H9 (cell line): ENCODE measurements around the gene ROBO1. TPM values are rescaled to one million over a fixed set of nuclear protein-coding genes. Genes with fewer than 3 reads are reported as not detected.

Source experiments
- DNase-seq: peaks from one replicate; pipeline ENCODE4 v3.0.0-alpha.2; 2017
- H2AFZ ChIP-seq: one replicate; pipeline ENCODE4 v1.6.1; 2013; ENCODE audit warnings: mild to moderate bottlenecking, low read length, control low read depth, moderate library complexity
- H2AK5ac ChIP-seq: 2 replicates; pipeline ENCODE4 v1.6.1; 2013; ENCODE audit warnings: low read length, control low read depth, mixed read lengths; ENCODE audit not compliant: insufficient read length
- H2BK120ac ChIP-seq: one replicate; pipeline ENCODE4 v1.6.1; 2013; ENCODE audit warnings: low read depth, mild to moderate bottlenecking, low read length, control low read depth, inconsistent platforms; ENCODE audit not compliant: poor library complexity, severe bottlenecking
- H2BK12ac ChIP-seq: 2 replicates; pipeline ENCODE4 v1.6.1; 2013; ENCODE audit warnings: low read length, control low read depth, mixed read lengths, low read depth; ENCODE audit not compliant: insufficient read length
- H2BK15ac ChIP-seq: 2 replicates; pipeline ENCODE4 v1.6.1; 2013; ENCODE audit warnings: low read depth, low read length, control low read depth
- H2BK20ac ChIP-seq: one replicate; pipeline ENCODE4 v1.6.1; 2013; ENCODE audit warnings: low read depth, mild to moderate bottlenecking, low read length, control low read depth, inconsistent platforms; ENCODE audit not compliant: poor library complexity, severe bottlenecking
- H2BK5ac ChIP-seq: 2 replicates; pipeline ENCODE4 v1.6.1; 2013; ENCODE audit warnings: low read length, control low read depth, mixed read lengths; ENCODE audit not compliant: insufficient read length
- H3K14ac ChIP-seq: 2 replicates; pipeline ENCODE4 v1.6.1; 2013; ENCODE audit warnings: low read length, control low read depth; ENCODE audit not compliant: insufficient read depth
- H3K18ac ChIP-seq: 2 replicates; pipeline ENCODE4 v1.6.1; 2013; ENCODE audit warnings: low read depth, mild to moderate bottlenecking, mixed read lengths, low read length, control low read depth; ENCODE audit not compliant: insufficient read length
- H3K23ac ChIP-seq: 2 replicates; pipeline ENCODE4 v1.6.1; 2013; ENCODE audit warnings: low read length, control low read depth, mixed read lengths, low read depth; ENCODE audit not compliant: insufficient read length
- H3K23me2 ChIP-seq: 2 replicates; pipeline ENCODE4 v1.6.1; 2013; ENCODE audit warnings: low read depth, mild to moderate bottlenecking, mixed read lengths, low read length, control low read depth; ENCODE audit not compliant: insufficient read length, poor library complexity, severe bottlenecking
- H3K27ac ChIP-seq: 2 replicates; pipeline ENCODE4 v1.5.1; 2013; ENCODE audit warnings: low read length, control low read depth, mixed read lengths, low read depth; ENCODE audit not compliant: insufficient read length
- H3K27me3 ChIP-seq: 2 replicates; pipeline ENCODE4 v1.6.1; 2013; ENCODE audit warnings: low read length, control low read depth, inconsistent platforms; ENCODE audit not compliant: insufficient read depth
- H3K4ac ChIP-seq: 2 replicates; pipeline ENCODE4 v1.6.1; 2013; ENCODE audit warnings: low read depth, mild to moderate bottlenecking, control low read depth, inconsistent platforms, low read length, moderate library complexity
- H3K4me1 ChIP-seq: 2 replicates; pipeline ENCODE4 v1.6.1; 2013; ENCODE audit warnings: low read length, control low read depth, inconsistent platforms; ENCODE audit not compliant: insufficient read depth
- H3K4me2 ChIP-seq: 2 replicates; pipeline ENCODE4 v1.6.1; 2013; ENCODE audit warnings: low read length, control low read depth, mixed read lengths; ENCODE audit not compliant: insufficient read length, insufficient read depth
- H3K56ac ChIP-seq: 2 replicates; pipeline ENCODE4 v1.6.1; 2013; ENCODE audit warnings: low read depth, mild to moderate bottlenecking, mixed read lengths, low read length, control low read depth; ENCODE audit not compliant: insufficient read length
- H3K79me1 ChIP-seq: 2 replicates; pipeline ENCODE4 v1.6.1; 2013; ENCODE audit warnings: low read depth, mild to moderate bottlenecking, moderate library complexity, low read length, control low read depth, inconsistent platforms; ENCODE audit not compliant: insufficient read depth, poor library complexity, severe bottlenecking
- H3K79me2 ChIP-seq: 2 replicates; pipeline ENCODE4 v1.6.1; 2013; ENCODE audit warnings: low read length, control low read depth, inconsistent platforms; ENCODE audit not compliant: insufficient read depth
- H3K9ac ChIP-seq: 2 replicates; pipeline ENCODE4 v1.6.1; 2013; ENCODE audit warnings: low read length, control low read depth, mixed read lengths; ENCODE audit not compliant: insufficient read length; ENCODE audit errors: extremely low read depth
- H3K9me3 ChIP-seq: one replicate; pipeline ENCODE4 v1.6.1; 2013; ENCODE audit warnings: low read depth, low read length, inconsistent platforms; ENCODE audit not compliant: control insufficient read depth
- H3T11ph ChIP-seq: one replicate; pipeline ENCODE4 v1.6.1; 2013; ENCODE audit warnings: mild to moderate bottlenecking, low read length, control low read depth, inconsistent platforms
- H4K20me1 ChIP-seq: one replicate; pipeline ENCODE4 v1.6.1; 2013; ENCODE audit not compliant: control insufficient read depth, insufficient read length, insufficient read depth
- H4K5ac ChIP-seq: 2 replicates; pipeline ENCODE4 v1.6.1; 2013; ENCODE audit warnings: low read depth, mild to moderate bottlenecking, mixed read lengths, low read length, control low read depth; ENCODE audit not compliant: insufficient read length
- H4K8ac ChIP-seq: replicated peaks from 2 replicates; pipeline ENCODE4 v1.6.1; 2013; ENCODE audit warnings: low read length, control low read depth, mixed read lengths, low read depth; ENCODE audit not compliant: insufficient read length
- H4K91ac ChIP-seq: 2 replicates; pipeline ENCODE4 v1.6.1; 2013; ENCODE audit warnings: low read depth, mild to moderate bottlenecking, moderate library complexity, mixed read lengths, low read length, control low read depth; ENCODE audit not compliant: insufficient read length
- H3K27ac Mint-ChIP-seq, 3 experiments: 2 replicates in 2 of 3; 3 replicates in 1 of 3; pipeline ENCODE4 v1.8.0; 2020 to 2021; ENCODE audit warnings: mixed read lengths in 3 of 3, mild to moderate bottlenecking in 1 of 3, moderate library complexity in 1 of 3
- H3K27me3 Mint-ChIP-seq: 2 replicates; pipeline ENCODE4 v1.8.0; 2021; ENCODE audit warnings: low read depth, mild to moderate bottlenecking, moderate library complexity, mixed read lengths
- H3K36me3 Mint-ChIP-seq, 3 experiments: 2 replicates in 2 of 3; 3 replicates in 1 of 3; pipeline ENCODE4 v1.8.0; 2020 to 2021; ENCODE audit warnings: low read depth in 3 of 3, mixed read lengths in 3 of 3; ENCODE audit not compliant: insufficient read depth in 1 of 3
- H3K4me1 Mint-ChIP-seq, 2 experiments: 2 replicates each; pipeline ENCODE4 v1.8.0; 2020; ENCODE audit warnings: mixed read lengths in 2 of 2
- H3K4me3 Mint-ChIP-seq, 2 experiments: 2 replicates in 1 of 2; 3 replicates in 1 of 2; pipeline ENCODE4 v1.8.0; 2020 to 2021; ENCODE audit warnings: mild to moderate bottlenecking in 2 of 2, mixed read lengths in 2 of 2, moderate library complexity in 1 of 2
- H3K9me3 Mint-ChIP-seq, 2 experiments: 2 replicates in 1 of 2; 3 replicates in 1 of 2; pipeline ENCODE4 v1.8.0; 2020; ENCODE audit warnings: mild to moderate bottlenecking in 2 of 2, mixed read lengths in 2 of 2, moderate library complexity in 1 of 2
- total RNA-seq: library from RNA; stranded (reverse); gene quantifications from 2 replicates; pipeline ENCODE4 v1.2.1, GENCODE V29; 2021
- TF ChIP-seq, protein P1 (sequence below): fragments of 200-600 bp; sonication (generic); conservative IDR thresholded peaks from 3 replicates; pipeline ENCODE4 v1.8.0; 2021; ENCODE audit warnings: antibody characterized with exemption, mild to moderate bottlenecking

ROBO1 gene
- total RNA-seq, 1 experiment from 2014 or later: 62.7 TPM

- Mint-ChIP-seq H3K4me1 (peaks cover 0 to 3% of the 10 kb centered on the region in 2 experiments; a peak in 1 of 4 replicates), H3K27me3 (no peaks in the 10 kb centered on the region), H3K36me3 (no peaks in the 10 kb centered on the region), H3K9me3 (no peaks in the 10 kb centered on the region), H3K27ac (no peak overlapping the region), H3K4me3 (no peak overlapping the region)
- no peaks in the 10 kb centered on the region for H3K79me1 ChIP-seq
- H3K27ac ChIP-seq: no peak overlapping the region
- no peak overlapping the region for H4K5ac ChIP-seq
- H4K8ac ChIP-seq: no peak overlapping the region
- no peaks in the 10 kb centered on the region for H3K27me3 ChIP-seq
- no peak overlapping the region for H2AK5ac ChIP-seq
- H2AFZ ChIP-seq: no peak overlapping the region
- H2BK5ac ChIP-seq: no peak overlapping the region
- no peak overlapping the region for H2BK120ac ChIP-seq
- H3K79me2 ChIP-seq: no peaks in the 10 kb centered on the region
- no peaks in the 10 kb centered on the region for H3K23me2 ChIP-seq
- no peak overlapping the region for H3T11ph ChIP-seq
- H4K91ac ChIP-seq: no peak overlapping the region
- H3K9me3 ChIP-seq: no peaks in the 10 kb centered on the region
- no peak overlapping the region for H3K23ac ChIP-seq
- TF ChIP-seq, protein P1, sequence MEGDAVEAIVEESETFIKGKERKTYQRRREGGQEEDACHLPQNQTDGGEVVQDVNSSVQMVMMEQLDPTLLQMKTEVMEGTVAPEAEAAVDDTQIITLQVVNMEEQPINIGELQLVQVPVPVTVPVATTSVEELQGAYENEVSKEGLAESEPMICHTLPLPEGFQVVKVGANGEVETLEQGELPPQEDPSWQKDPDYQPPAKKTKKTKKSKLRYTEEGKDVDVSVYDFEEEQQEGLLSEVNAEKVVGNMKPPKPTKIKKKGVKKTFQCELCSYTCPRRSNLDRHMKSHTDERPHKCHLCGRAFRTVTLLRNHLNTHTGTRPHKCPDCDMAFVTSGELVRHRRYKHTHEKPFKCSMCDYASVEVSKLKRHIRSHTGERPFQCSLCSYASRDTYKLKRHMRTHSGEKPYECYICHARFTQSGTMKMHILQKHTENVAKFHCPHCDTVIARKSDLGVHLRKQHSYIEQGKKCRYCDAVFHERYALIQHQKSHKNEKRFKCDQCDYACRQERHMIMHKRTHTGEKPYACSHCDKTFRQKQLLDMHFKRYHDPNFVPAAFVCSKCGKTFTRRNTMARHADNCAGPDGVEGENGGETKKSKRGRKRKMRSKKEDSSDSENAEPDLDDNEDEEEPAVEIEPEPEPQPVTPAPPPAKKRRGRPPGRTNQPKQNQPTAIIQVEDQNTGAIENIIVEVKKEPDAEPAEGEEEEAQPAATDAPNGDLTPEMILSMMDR: no peak
- H2BK20ac ChIP-seq: no peak overlapping the region
- H3K14ac ChIP-seq: no peak overlapping the region
- no peak overlapping the region for H3K56ac ChIP-seq
- H2BK15ac ChIP-seq: no peak overlapping the region
- H3K9ac ChIP-seq: no peak overlapping the region
- no peak overlapping the region for H3K18ac ChIP-seq
- H3K4me1 ChIP-seq: no peaks in the 10 kb centered on the region
- H3K4ac ChIP-seq: no peak overlapping the region
- H4K20me1 ChIP-seq: no peaks in the 10 kb centered on the region
- H3K4me2 ChIP-seq: no peak overlapping the region
- DNase-seq: no peak
- no peak overlapping the region for H2BK12ac ChIP-seq
These were observed 110.7 kb downstream of the ROBO1 start for GRCh38 chr3:79657076-79657475.
